KMS-11 (cell line): ENCODE results near the gene MACO1.

Source experiments
- H2AFZ ChIP-seq: fragments of 200-600 bp; sonication (generic); 2 replicates; pipeline ENCODE4 v1.6.1; 2016; ENCODE audit warnings: antibody characterized with exemption, mixed run types, low read depth
- H3K27ac ChIP-seq: fragments of 200-600 bp; sonication (generic); 2 replicates; pipeline ENCODE4 v1.6.1; 2016; ENCODE audit warnings: mild to moderate bottlenecking, mixed run types
- H3K27me3 ChIP-seq: fragments of 200-600 bp; sonication (generic); 2 replicates; pipeline ENCODE4 v1.6.1; 2017; ENCODE audit warnings: mild to moderate bottlenecking, low read depth, mixed run types, moderate library complexity; ENCODE audit not compliant: insufficient read depth
- H3K36me3 ChIP-seq: fragments of 200-600 bp; sonication (generic); 2 replicates; pipeline ENCODE4 v1.6.1; 2017; ENCODE audit warnings: mild to moderate bottlenecking, mixed run types; ENCODE audit not compliant: insufficient read depth
- H3K4me1 ChIP-seq: fragments of 200-600 bp; sonication (generic); 2 replicates; pipeline ENCODE4 v1.6.1; 2016; ENCODE audit warnings: mild to moderate bottlenecking, low read depth, mixed run types; ENCODE audit not compliant: poor library complexity, severe bottlenecking
- H3K4me2 ChIP-seq: fragments of 200-600 bp; sonication (generic); 2 replicates; pipeline ENCODE4 v1.7.0; 2016; ENCODE audit warnings: mild to moderate bottlenecking, mixed run types
- H3K4me3 ChIP-seq: fragments of 200-600 bp; sonication (generic); IDR thresholded peaks from 2 replicates; pipeline ENCODE4 v1.6.1; 2017; ENCODE audit warnings: low read depth, low read length, mixed read lengths; ENCODE audit not compliant: insufficient read depth
- H3K79me2 ChIP-seq: fragments of 200-600 bp; sonication (generic); 2 replicates; pipeline ENCODE4 v1.6.1; 2016; ENCODE audit warnings: low read depth, mixed run types; ENCODE audit not compliant: insufficient read depth
- H3K9ac ChIP-seq: fragments of 200-600 bp; sonication (generic); 2 replicates; pipeline ENCODE4 v1.6.1; 2016; ENCODE audit warnings: mild to moderate bottlenecking, mixed run types
- H4K20me1 ChIP-seq: fragments of 200-600 bp; sonication (generic); 2 replicates; pipeline ENCODE4 v1.6.1; 2016; ENCODE audit warnings: mild to moderate bottlenecking, mixed run types; ENCODE audit not compliant: insufficient read depth
- CTCF ChIP-seq: fragments of 200-600 bp; sonication (generic); conservative IDR thresholded peaks from 2 replicates; pipeline ENCODE4 v1.6.1; 2017; ENCODE audit warnings: low read depth, mild to moderate bottlenecking, antibody characterized with exemption, low read length, moderate library complexity, mixed read lengths

MACO1 gene

GRCh38 chr1:25484096-25484495 lies 53.4 kb downstream of the MACO1 start:
- Histone ChIP-seq H4K20me1 (0 out of 2 replicates have a peak, but pooled peaks cover 3% of the 10 kb centered on the region), H3K27me3 (no peaks in the 10 kb centered on the region), H2AFZ (no peak overlapping the region), H3K36me3 (no peaks in the 10 kb centered on the region), H3K4me2 (no peak overlapping the region), H3K9ac (no peak overlapping the region), H3K27ac (no peak overlapping the region), H3K4me1 (peaks cover 6% of the 10 kb centered on the region), H3K4me3 (no peak overlapping the region), H3K79me2 (no peaks in the 10 kb centered on the region)
- TF ChIP-seq CTCF = no peak

GRCh38 chr1:25484533-25484932 lies 53.8 kb downstream of the MACO1 start:
- Histone ChIP-seq H4K20me1 (0 out of 2 replicates have a peak, but pooled peaks cover 3% of the 10 kb centered on the region), H3K4me2 (no peak overlapping the region), H3K9ac (no peak overlapping the region), H3K27me3 (no peaks in the 10 kb centered on the region), H3K36me3 (no peaks in the 10 kb centered on the region), H3K4me3 (no peak overlapping the region), H3K4me1 (peaks cover 1% of the 10 kb centered on the region), H3K79me2 (no peaks in the 10 kb centered on the region), H2AFZ (no peak overlapping the region), H3K27ac (no peak overlapping the region)
- no peak for TF ChIP-seq CTCF

- H3K4me3 ChIP-seq = no peak overlapping the region
- no peak overlapping the region for H2AFZ ChIP-seq
- H3K79me2 ChIP-seq = no peaks in the 10 kb centered on the region
- H3K36me3 ChIP-seq = no peaks in the 10 kb centered on the region
- no peak for TF ChIP-seq CTCF
- 0 out of 2 replicates have a peak, but pooled peaks cover 3% of the 10 kb centered on the region for H4K20me1 ChIP-seq
- no peak overlapping the region for H3K9ac ChIP-seq
- no peaks in the 10 kb centered on the region for H3K27me3 ChIP-seq
- H3K4me1 ChIP-seq = no peaks in the 10 kb centered on the region
- no peak overlapping the region for H3K4me2 ChIP-seq
- no peak overlapping the region for H3K27ac ChIP-seq
Observed at GRCh38 chr1:25485536-25486411, 55.1 kb downstream of the MACO1 start.

- no peak for TF ChIP-seq CTCF
- H3K27ac ChIP-seq = no peak overlapping the region
- H3K4me1 ChIP-seq = no peaks in the 10 kb centered on the region
- no peak overlapping the region for H3K9ac ChIP-seq
- H3K4me2 ChIP-seq = no peak overlapping the region
- no peaks in the 10 kb centered on the region; the same call in 1 of the 2 replicates for H3K36me3 ChIP-seq
- no peak overlapping the region for H3K4me3 ChIP-seq
- H2AFZ ChIP-seq = no peak overlapping the region
- no peaks in the 10 kb centered on the region for H3K79me2 ChIP-seq
- H4K20me1 ChIP-seq = no peaks in the 10 kb centered on the region
- H3K27me3 ChIP-seq = no peaks in the 10 kb centered on the region
Observed at GRCh38 chr1:25486602-25487001, 55.9 kb downstream of the MACO1 start.
